ENCODE data around the gene THSD7B. TPM values are rescaled to one million over a fixed set of nuclear protein-coding genes. Genes with fewer than 3 reads are reported as not detected.

The THSD7B gene
- total RNA-seq, 1 experiment from 2014 or later: under 0.01 TPM

DNA sequence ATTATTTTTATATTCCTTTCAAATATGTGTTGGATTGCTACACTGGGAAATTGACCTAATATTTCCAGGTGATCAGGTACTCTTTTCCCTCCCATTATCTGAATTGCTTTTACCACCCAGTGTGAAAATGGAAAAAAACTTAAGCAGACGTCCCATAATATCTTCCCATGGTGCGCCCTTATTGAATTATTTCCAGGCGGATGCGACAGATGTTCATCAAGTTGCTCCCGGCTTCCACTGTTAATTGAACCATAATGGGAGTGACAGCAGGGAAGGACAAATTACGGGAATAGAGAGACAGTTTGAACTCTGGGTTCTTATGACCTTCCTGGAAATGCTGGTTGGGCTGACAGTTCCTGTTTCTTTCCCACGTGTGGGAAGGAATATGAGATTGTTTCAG lies 93.3 kb downstream of the THSD7B start:
- H3K9ac ChIP-seq (ENCODE audit: low read length): no peak overlapping the region
- BruUV-seq (replicated peaks): no TSS peak
- no peaks in the 10 kb centered on the region for H3K79me2 ChIP-seq (ENCODE audit: low read length)
- H3K4me2 ChIP-seq (ENCODE audit: low read length): no peak overlapping the region
- H2AFZ ChIP-seq (ENCODE audit: low read length): no peak overlapping the region
- H3K4me1 ChIP-seq (ENCODE audit: insufficient read depth, low read length): no peaks in the 10 kb centered on the region
- TF ChIP-seq EZH2phosphoT487 (IDR thresholded peaks at IDR 0.05; ENCODE audit: borderline replicate concordance, low read length) (no peak), EZH2 (IDR thresholded peaks at IDR 0.05; ENCODE audit: low read length, unreplicated experiment) (no peak)
- TF ChIP-seq, protein P1, sequence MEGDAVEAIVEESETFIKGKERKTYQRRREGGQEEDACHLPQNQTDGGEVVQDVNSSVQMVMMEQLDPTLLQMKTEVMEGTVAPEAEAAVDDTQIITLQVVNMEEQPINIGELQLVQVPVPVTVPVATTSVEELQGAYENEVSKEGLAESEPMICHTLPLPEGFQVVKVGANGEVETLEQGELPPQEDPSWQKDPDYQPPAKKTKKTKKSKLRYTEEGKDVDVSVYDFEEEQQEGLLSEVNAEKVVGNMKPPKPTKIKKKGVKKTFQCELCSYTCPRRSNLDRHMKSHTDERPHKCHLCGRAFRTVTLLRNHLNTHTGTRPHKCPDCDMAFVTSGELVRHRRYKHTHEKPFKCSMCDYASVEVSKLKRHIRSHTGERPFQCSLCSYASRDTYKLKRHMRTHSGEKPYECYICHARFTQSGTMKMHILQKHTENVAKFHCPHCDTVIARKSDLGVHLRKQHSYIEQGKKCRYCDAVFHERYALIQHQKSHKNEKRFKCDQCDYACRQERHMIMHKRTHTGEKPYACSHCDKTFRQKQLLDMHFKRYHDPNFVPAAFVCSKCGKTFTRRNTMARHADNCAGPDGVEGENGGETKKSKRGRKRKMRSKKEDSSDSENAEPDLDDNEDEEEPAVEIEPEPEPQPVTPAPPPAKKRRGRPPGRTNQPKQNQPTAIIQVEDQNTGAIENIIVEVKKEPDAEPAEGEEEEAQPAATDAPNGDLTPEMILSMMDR (conservative IDR thresholded peaks at IDR 0.05; ENCODE audit: low read depth, low read length): no peak
- no peaks in the 10 kb centered on the region for H3K36me3 ChIP-seq (ENCODE audit: low read depth, low read length)
- intact Hi-C loops (cut with micrococcal nuclease): no loop called here
- H4K20me1 ChIP-seq (ENCODE audit: low read length): no peaks in the 10 kb centered on the region
- H3K27ac ChIP-seq (ENCODE audit: low read length): no peak overlapping the region
- ChIA-PET POLR2A (ENCODE audit: unreplicated experiment) (no interaction called here), CTCF (no interaction called here)
- H3K27me3 ChIP-seq (ENCODE audit: low read length): peaks cover 31% of the 10 kb centered on the region; the same call in 1 of the 2 replicates
- no peak for ATAC-seq
- no peaks in the 10 kb centered on the region for H3F3A ChIP-seq (ENCODE audit: low read length, unreplicated experiment)
- no peak overlapping the region for H3K4me3 ChIP-seq (ENCODE audit: low read length)
- no peaks in the 10 kb centered on the region for H3K9me3 ChIP-seq (ENCODE audit: low read length)
- no peak for DNase-seq
- no peaks in the 10 kb centered on the region for H3K9me2 ChIP-seq (replicated peaks; ENCODE audit: low read length)

DNA sequence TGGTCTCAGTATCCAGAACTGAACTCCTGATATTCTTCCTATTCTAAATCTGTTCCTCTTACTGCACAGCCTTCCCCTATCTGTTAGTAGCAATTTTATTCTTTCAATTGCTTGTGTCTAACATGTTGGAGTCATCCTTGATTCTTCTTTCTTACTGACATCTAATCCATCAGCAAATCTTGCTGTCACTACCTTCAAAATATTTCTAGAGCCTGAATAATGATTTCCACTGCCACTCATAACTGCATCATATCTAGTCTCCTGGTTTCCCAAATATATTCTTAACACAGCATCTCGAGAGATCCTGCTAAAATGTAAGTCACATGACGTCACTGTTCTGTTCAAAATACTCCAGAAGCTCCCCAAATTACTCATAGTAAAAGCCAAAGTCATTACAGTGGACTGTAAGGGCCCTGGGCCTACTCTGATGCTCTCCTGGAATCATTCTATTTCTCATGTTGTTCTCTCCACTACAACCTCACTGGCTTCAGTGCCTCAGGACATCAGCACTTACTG lies 95.2 kb downstream of the THSD7B start:
- DNase-seq (no peak), ATAC-seq (no peak)
- Histone ChIP-seq H3K4me1 (ENCODE audit: insufficient read depth, low read length) (no peaks in the 10 kb centered on the region), H3K79me2 (ENCODE audit: low read length) (no peaks in the 10 kb centered on the region), H3K4me2 (ENCODE audit: low read length) (no peak overlapping the region), H3K9me3 (ENCODE audit: low read length) (no peaks in the 10 kb centered on the region), H3K9me2 (replicated peaks; ENCODE audit: low read length) (no peaks in the 10 kb centered on the region), H3K36me3 (ENCODE audit: low read depth, low read length) (no peaks in the 10 kb centered on the region), H2AFZ (ENCODE audit: low read length) (no peak overlapping the region), H3K9ac (ENCODE audit: low read length) (no peak overlapping the region), H3K4me3 (ENCODE audit: low read length) (no peak overlapping the region), H3K27ac (ENCODE audit: low read length) (no peak overlapping the region), H3F3A (ENCODE audit: low read length, unreplicated experiment) (no peaks in the 10 kb centered on the region), H3K27me3 (ENCODE audit: low read length) (peaks cover 32% of the 10 kb centered on the region; the same call in 1 of the 2 replicates), H4K20me1 (ENCODE audit: low read length) (no peaks in the 10 kb centered on the region)
- POLR2A ChIA-PET (ENCODE audit: unreplicated experiment): no interaction called here
- CTCF ChIA-PET: no interaction called here
- no peak for TF ChIP-seq EZH2 (IDR thresholded peaks at IDR 0.05; ENCODE audit: low read length, unreplicated experiment)
- intact Hi-C loops (cut with micrococcal nuclease): no loop called here
- no TSS peak for BruUV-seq (replicated peaks)

DNA sequence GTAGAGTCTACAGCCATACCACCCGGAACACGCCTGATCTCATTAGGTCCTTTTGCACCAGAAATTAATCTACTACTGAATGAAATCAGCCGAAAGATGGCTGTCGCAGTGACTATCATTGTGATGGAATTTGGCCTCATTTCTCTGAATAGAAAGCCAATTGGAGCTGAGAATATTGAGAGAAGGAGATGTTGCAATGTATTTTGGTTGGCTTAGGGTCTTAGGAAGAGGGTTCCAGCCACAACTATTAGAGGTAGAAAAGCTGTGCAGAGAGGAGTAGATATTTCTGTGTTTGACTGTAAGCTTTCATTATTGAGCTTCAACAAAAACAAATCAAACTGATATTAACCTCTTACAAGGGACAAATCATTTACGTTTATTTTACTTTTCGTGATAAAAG lies 98.1 kb downstream of the THSD7B start:
- Histone ChIP-seq H3K9me2 (replicated peaks; ENCODE audit: low read length) (no peaks in the 10 kb centered on the region), H3F3A (ENCODE audit: low read length, unreplicated experiment) (no peaks in the 10 kb centered on the region), H3K4me3 (ENCODE audit: low read length) (no peak overlapping the region), H3K9me3 (ENCODE audit: low read length) (no peaks in the 10 kb centered on the region), H3K4me2 (ENCODE audit: low read length) (no peak overlapping the region), H2AFZ (ENCODE audit: low read length) (no peak overlapping the region), H3K36me3 (ENCODE audit: low read depth, low read length) (no peaks in the 10 kb centered on the region), H3K27me3 (ENCODE audit: low read length) (peaks cover 43% of the 10 kb centered on the region), H4K20me1 (ENCODE audit: low read length) (no peaks in the 10 kb centered on the region), H3K27ac (ENCODE audit: low read length) (no peak overlapping the region), H3K4me1 (ENCODE audit: insufficient read depth, low read length) (no peaks in the 10 kb centered on the region), H3K79me2 (ENCODE audit: low read length) (no peaks in the 10 kb centered on the region), H3K9ac (ENCODE audit: low read length) (no peak overlapping the region)
- no peak for TF ChIP-seq EZH2phosphoT487 (IDR thresholded peaks at IDR 0.05; ENCODE audit: borderline replicate concordance, low read length)
- TF ChIP-seq, protein P1 (conservative IDR thresholded peaks at IDR 0.05; ENCODE audit: low read depth, low read length): no peak
- TF ChIP-seq EZH2 (IDR thresholded peaks at IDR 0.05; ENCODE audit: low read length, unreplicated experiment): no peak
- ChIA-PET CTCF (no interaction called here), POLR2A (ENCODE audit: unreplicated experiment) (no interaction called here)
- DNase-seq (no peak), ATAC-seq (no peak)
- intact Hi-C loops (cut with micrococcal nuclease): no loop called here
- no TSS peak for BruUV-seq (replicated peaks)

Measured in PC-3 (cell line).